H1 (cell line): ENCODE results near the gene LUC7L3. TPM values are rescaled to one million over a fixed set of nuclear protein-coding genes. Genes with fewer than 3 reads are reported as not detected.

Experiments used
- CTCF ChIA-PET: fragments of 300-600 bp; sonication (Branson Sonifier 250); formaldehyde crosslinking; loops from one replicate; lab custom pipeline; 2021; ENCODE audit not compliant: partially characterized antibody; lab: Charles Lee
- POLR2A ChIA-PET: fragments of 300-600 bp; sonication (Branson Sonifier 250); formaldehyde crosslinking; loops from one replicate; lab custom pipeline; 2021; ENCODE audit warnings: inconsistent platforms; ENCODE audit not compliant: partially characterized antibody; lab: Charles Lee
- DNase-seq, 2 experiments: peaks; one replicate each; pipeline versions ENCODE4 v3.0.0 to v3.0.0-alpha.2; 2010 to 2022; ENCODE audit warnings: low spot score in 2 of 2, low read depth in 1 of 2, mixed read lengths in 1 of 2
- FAIRE-seq: peaks from 2 replicates; lab custom pipeline; 2011; peaks lifted over from hg19 to GRCh38; lab: Jason Lieb, UNC
- H2AFZ ChIP-seq: 2 replicates; pipeline ENCODE4 v1.8.1; 2012; ENCODE audit warnings: low read length, inconsistent platforms
- H2AK5ac ChIP-seq: 2 replicates; pipeline ENCODE4 v1.6.1; 2013; ENCODE audit warnings: low read depth, low read length
- H2BK120ac ChIP-seq: replicated peaks from 2 replicates; pipeline ENCODE3; 2013; ENCODE audit warnings: low read depth, low read length, inconsistent platforms
- H2BK12ac ChIP-seq: 2 replicates; pipeline ENCODE4 v1.6.1; 2013; ENCODE audit warnings: low read depth, low read length
- H2BK15ac ChIP-seq: 2 replicates; pipeline ENCODE4 v1.6.1; 2013; ENCODE audit warnings: low read length
- H2BK20ac ChIP-seq: 2 replicates; pipeline ENCODE4 v1.6.1; 2013; ENCODE audit warnings: low read length
- H2BK5ac ChIP-seq: 2 replicates; pipeline ENCODE4 v1.6.1; 2013; ENCODE audit warnings: low read depth, low read length
- H3K14ac ChIP-seq: 2 replicates; pipeline ENCODE4 v1.6.1; 2013; ENCODE audit warnings: inconsistent platforms; ENCODE audit not compliant: insufficient read length
- H3K18ac ChIP-seq: 2 replicates; pipeline ENCODE4 v1.6.1; 2013; ENCODE audit warnings: low read length; ENCODE audit errors: extremely low read depth
- H3K23ac ChIP-seq: 2 replicates; pipeline ENCODE4 v1.6.1; 2013; ENCODE audit warnings: inconsistent platforms; ENCODE audit not compliant: insufficient read length
- H3K23me2 ChIP-seq: 2 replicates; pipeline ENCODE4 v1.6.1; 2013; ENCODE audit warnings: low read depth, low read length
- H3K27ac ChIP-seq: 2 replicates; pipeline ENCODE4 v1.6.1; 2011; ENCODE audit warnings: low read depth, low read length, inconsistent platforms
- H3K27me3 ChIP-seq, 4 experiments: replicated peaks in 1 of 4; 1 replicate in 1 of 4; 2 replicates in 3 of 4; pipeline versions ENCODE4 v1.6.1 to v1.8.1; 2011 to 2013; ENCODE audit warnings: low read length in 3 of 4, mild to moderate bottlenecking in 3 of 4, inconsistent platforms in 2 of 4, mixed read lengths in 2 of 4, moderate library complexity in 1 of 4; ENCODE audit not compliant: control insufficient read depth in 3 of 4, insufficient read depth in 3 of 4; ENCODE audit errors: extremely low read depth in 1 of 4
- H3K36me3 ChIP-seq, 4 experiments: 2 replicates each; pipeline versions ENCODE4 v1.6.1 to v1.8.1; 2011 to 2013; ENCODE audit warnings: mild to moderate bottlenecking in 4 of 4, low read length in 3 of 4, moderate library complexity in 2 of 4, control low read depth in 1 of 4, inconsistent platforms in 1 of 4; ENCODE audit not compliant: insufficient read depth in 4 of 4, control insufficient read depth in 2 of 4
- H3K4ac ChIP-seq: replicated peaks from 2 replicates; pipeline ENCODE3; 2013; ENCODE audit warnings: low read length, low read depth, mixed read lengths, inconsistent platforms; ENCODE audit not compliant: insufficient read length
- H3K4me1 ChIP-seq, 4 experiments: replicated peaks in 1 of 4; 1 replicate in 1 of 4; 2 replicates in 3 of 4; pipeline versions ENCODE4 v1.6.1 to v1.8.1; 2011 to 2013; ENCODE audit warnings: low read length in 3 of 4, inconsistent platforms in 2 of 4, mixed read lengths in 1 of 4; ENCODE audit not compliant: insufficient read depth in 4 of 4, control insufficient read depth in 3 of 4
- H3K4me2 ChIP-seq, 2 experiments: 2 replicates each; pipeline versions ENCODE4 v1.6.1 to v1.8.1; 2011 to 2013; ENCODE audit warnings: low read depth in 2 of 2, low read length in 2 of 2, control low read depth in 1 of 2, inconsistent platforms in 1 of 2, mild to moderate bottlenecking in 1 of 2; ENCODE audit not compliant: insufficient read depth in 1 of 2
- H3K4me3 ChIP-seq, 4 experiments: fragments of 200-600, 300-600 bp in 1 of 4; sonication (generic), shearing (Covaris generic), sonication (Bioruptor Twin) in 1 of 4; 2 replicates each; pipeline versions ENCODE4 v1.5.1 to v1.8.1; 2011 to 2016; ENCODE audit warnings: low read length in 4 of 4, low read depth in 3 of 4, control low read depth in 2 of 4, inconsistent platforms in 2 of 4, mild to moderate bottlenecking in 2 of 4, mixed read lengths in 1 of 4, moderate library complexity in 1 of 4; ENCODE audit not compliant: insufficient read depth in 2 of 4; ENCODE audit errors: extremely low read depth in 1 of 4
- H3K56ac ChIP-seq: replicated peaks from 2 replicates; pipeline ENCODE3; 2013; ENCODE audit warnings: low read depth, mild to moderate bottlenecking, mixed read lengths, low read length, inconsistent platforms; ENCODE audit not compliant: insufficient read length
- H3K79me1 ChIP-seq: 2 replicates; pipeline ENCODE4 v1.6.1; 2013; ENCODE audit warnings: low read depth, low read length, control low read depth
- H3K79me2 ChIP-seq, 2 experiments: 2 replicates each; pipeline versions ENCODE4 v1.6.1 to v1.8.1; 2012 to 2013; ENCODE audit warnings: low read length in 2 of 2, mild to moderate bottlenecking in 2 of 2, inconsistent platforms in 1 of 2; ENCODE audit not compliant: insufficient read depth in 2 of 2, control insufficient read depth in 1 of 2
- H3K9ac ChIP-seq, 4 experiments: replicated peaks in 1 of 4; 1 replicate in 1 of 4; 2 replicates in 3 of 4; pipeline versions ENCODE4 v1.6.1 to v1.8.1; 2011 to 2013; ENCODE audit warnings: low read depth in 3 of 4, low read length in 3 of 4, control low read depth in 2 of 4, mild to moderate bottlenecking in 2 of 4, moderate library complexity in 2 of 4, inconsistent platforms in 1 of 4; ENCODE audit errors: extremely low read depth in 1 of 4
- H3K9me3 ChIP-seq, 2 experiments: 2 replicates each; pipeline versions ENCODE4 v1.6.1 to v1.8.1; 2012 to 2013; ENCODE audit warnings: mild to moderate bottlenecking in 2 of 2, moderate library complexity in 2 of 2, control low read depth in 1 of 2, inconsistent platforms in 1 of 2, low read depth in 1 of 2, low read length in 1 of 2, mixed read lengths in 1 of 2; ENCODE audit not compliant: insufficient read depth in 2 of 2
- H4K20me1 ChIP-seq, 2 experiments: replicated peaks in 1 of 2; 2 replicates each; pipeline versions ENCODE3 to v1.8.1; 2011 to 2013; ENCODE audit warnings: inconsistent platforms in 2 of 2, low read length in 2 of 2, mild to moderate bottlenecking in 1 of 2; ENCODE audit not compliant: insufficient read depth in 2 of 2, control insufficient read depth in 1 of 2
- H4K5ac ChIP-seq: 2 replicates; pipeline ENCODE4 v1.6.1; 2013; ENCODE audit warnings: low read length, low read depth, mixed read lengths, inconsistent platforms; ENCODE audit not compliant: insufficient read length
- H4K8ac ChIP-seq: 2 replicates; pipeline ENCODE4 v1.8.0; 2013; ENCODE audit warnings: mild to moderate bottlenecking, moderate library complexity, low read length, inconsistent platforms; ENCODE audit not compliant: insufficient read depth; ENCODE audit errors: extremely low read depth
- H4K91ac ChIP-seq: replicated peaks from 2 replicates; pipeline ENCODE3; 2013; ENCODE audit warnings: low read length, mixed read lengths, inconsistent platforms; ENCODE audit not compliant: insufficient read length
- BRCA1 ChIP-seq: IDR thresholded peaks from 2 replicates; pipeline ENCODE4 v1.6.1; 2012; ENCODE audit warnings: low read depth, low read length, improper control_type of control experiment
- EP300 ChIP-seq, 2 experiments: IDR thresholded peaks; 1 replicate in 1 of 2; 2 replicates in 1 of 2; pipeline ENCODE4 v1.6.1; 2011 to 2012; ENCODE audit warnings: low read depth in 2 of 2, low read length in 2 of 2, mild to moderate bottlenecking in 2 of 2, borderline replicate concordance in 1 of 2, inconsistent platforms in 1 of 2, moderate library complexity in 1 of 2
- EZH2 ChIP-seq: fragments of 200-600 bp; sonication (generic); IDR thresholded peaks from 2 replicates; pipeline ENCODE4 v1.7.1; 2012; ENCODE audit warnings: low read depth, mild to moderate bottlenecking, moderate library complexity, low read length, inconsistent platforms; ENCODE audit not compliant: severe bottlenecking
- FOSL1 ChIP-seq: IDR thresholded peaks from 2 replicates; pipeline ENCODE4 v1.6.1; 2011; ENCODE audit warnings: mild to moderate bottlenecking, low read depth, low read length, moderate library complexity; ENCODE audit not compliant: insufficient read depth
- KDM1A ChIP-seq: fragments of 200-600, 300-600 bp; sonication (generic); IDR thresholded peaks from 2 replicates; pipeline ENCODE4 v1.7.1; 2016; ENCODE audit warnings: mild to moderate bottlenecking, low read length, borderline replicate concordance
- POU5F1 ChIP-seq: IDR thresholded peaks from 2 replicates; pipeline ENCODE4 v1.6.1; 2011; ENCODE audit warnings: low read depth, mild to moderate bottlenecking, low read length, moderate library complexity
- RFX5 ChIP-seq: IDR thresholded peaks from 2 replicates; pipeline ENCODE4 v1.6.1; 2011; ENCODE audit warnings: low read depth, low read length, improper control_type of control experiment, borderline replicate concordance
- RXRA ChIP-seq: IDR thresholded peaks from 2 replicates; pipeline ENCODE4 v1.6.1; 2011; ENCODE audit warnings: low read depth, mild to moderate bottlenecking, low read length, moderate library complexity; ENCODE audit not compliant: insufficient read depth
- SIX5 ChIP-seq: IDR thresholded peaks from 2 replicates; pipeline ENCODE4 v1.6.1; 2011; ENCODE audit warnings: mild to moderate bottlenecking, low read depth, low read length
- SP4 ChIP-seq: IDR thresholded peaks from 2 replicates; pipeline ENCODE4 v1.6.1; 2012; ENCODE audit warnings: low read length, inconsistent platforms
- WGBS, 2 experiments: shearing (Covaris generic) in 1 of 2; methylation state at CpG; one replicate each; pipeline versions ENCODE4 v1.1.6 to v1.1.7; 2013 to 2015; ENCODE audit warnings: low lambda C conversion rate in 2 of 2, mixed read lengths in 2 of 2, inconsistent platforms in 1 of 2, low coverage in 1 of 2, missing lambda C conversion rate in 1 of 2; ENCODE audit not compliant: insufficient replicate concordance in 2 of 2, insufficient coverage in 1 of 2, insufficient read length in 1 of 2; ENCODE audit errors: extremely low coverage in 1 of 2, missing lambda C conversion rate in 1 of 2; 5-methylcytosine and 5-hydroxymethylcytosine counted together
- polyA plus RNA-seq, 7 experiments: library from polyadenylated mRNA; depleted of rRNA in 3 of 7; stranded (reverse) in 5 of 7; unstranded in 2 of 7; fragments of >200 nt in 5 of 7; fragments of 200-250 nt in 2 of 7; gene quantifications; 1 replicate in 5 of 7; 2 replicates in 1 of 7; 4 replicates in 1 of 7; pipeline versions ENCODE4 v1.2.1 to v1.2.3, GENCODE V29; 2011 to 2013; ENCODE audit warnings: missing spikeins in 2 of 7, mixed read lengths in 2 of 7
- total RNA-seq: library from RNA; stranded (reverse); fragmentation: NEBNext Ultra II Directional; extraction: Animal tissue kit (Norgen Biotek cat#: 25700); gene quantifications from 2 replicates; pipeline ENCODE4 v1.2.1, GENCODE V29; 2021
- TF ChIP-seq, protein P1 (sequence below): IDR thresholded peaks from 2 replicates; pipeline ENCODE4 v1.6.1; 2011; ENCODE audit warnings: low read length, improper control_type of control experiment
- TF ChIP-seq, protein P2 (sequence below): IDR thresholded peaks from 2 replicates; pipeline ENCODE4 v1.6.1; 2012; ENCODE audit warnings: inconsistent platforms

LUC7L3 gene
- total and polyA plus RNA-seq, 2 of the 8 experiments (the other 6 are each of a cell fraction or from before 2014, with no cell fraction given) = 102 to 126 TPM

DNA sequence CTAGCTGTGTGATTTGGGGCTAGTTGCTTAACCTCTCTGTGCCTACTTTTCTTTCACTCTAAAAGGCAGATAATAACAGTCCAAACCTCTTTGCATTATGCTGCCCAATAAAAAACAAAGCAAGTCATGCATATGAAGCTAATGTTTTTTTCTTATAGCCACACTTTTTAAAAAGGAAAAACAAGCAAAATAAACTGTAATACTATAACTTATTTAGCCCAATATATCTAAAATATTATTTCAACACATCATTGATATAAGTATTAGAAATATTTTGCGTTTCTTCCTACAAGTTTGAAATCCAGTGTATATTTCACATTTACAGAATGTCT is 34.1 kb upstream of the LUC7L3 start:
- no peak overlapping the region for H3K4me3 ChIP-seq
- H3K9ac ChIP-seq = no peak overlapping the region
- no peak overlapping the region for H3K14ac ChIP-seq
- no peaks in the 10 kb centered on the region for H3K79me1 ChIP-seq
- no peaks in the 10 kb centered on the region for H3K79me2 ChIP-seq
- peaks cover 0 to 22% (median 5%) of the 10 kb centered on the region in 4 experiments; a peak in 5 of 7 replicates for H3K4me1 ChIP-seq
- WGBS, 2 experiments = 88% methylated on average over 1 of the region's 1 CpG; no CpG with 5 or more reads in 1 of the 2 experiments
- no peaks in the 10 kb centered on the region for H4K20me1 ChIP-seq
- CTCF ChIA-PET = interaction anchor here (1.0 to 20.2 kb wide), 9 partner anchors 10 to 135 kb away, joined by 3 to 391 read pairs (median 4); no protein-coding TSS in a partner anchor
- H2BK20ac ChIP-seq = no peak overlapping the region
- H3K23ac ChIP-seq = no peak overlapping the region
- no peak overlapping the region for H3K56ac ChIP-seq
- DNase-seq = no peak
- no peak overlapping the region for H2BK15ac ChIP-seq
- no peaks in the 10 kb centered on the region for H3K23me2 ChIP-seq
- no peak overlapping the region for H2BK5ac ChIP-seq
- TF ChIP-seq, protein P1, sequence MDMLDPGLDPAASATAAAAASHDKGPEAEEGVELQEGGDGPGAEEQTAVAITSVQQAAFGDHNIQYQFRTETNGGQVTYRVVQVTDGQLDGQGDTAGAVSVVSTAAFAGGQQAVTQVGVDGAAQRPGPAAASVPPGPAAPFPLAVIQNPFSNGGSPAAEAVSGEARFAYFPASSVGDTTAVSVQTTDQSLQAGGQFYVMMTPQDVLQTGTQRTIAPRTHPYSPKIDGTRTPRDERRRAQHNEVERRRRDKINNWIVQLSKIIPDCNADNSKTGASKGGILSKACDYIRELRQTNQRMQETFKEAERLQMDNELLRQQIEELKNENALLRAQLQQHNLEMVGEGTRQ = no peak
- no peak for TF ChIP-seq SIX5
- TF ChIP-seq RFX5 = no peak
- no peak for TF ChIP-seq POU5F1
- no peak for TF ChIP-seq SP4
- no peak for TF ChIP-seq BRCA1
- TF ChIP-seq, protein P2, sequence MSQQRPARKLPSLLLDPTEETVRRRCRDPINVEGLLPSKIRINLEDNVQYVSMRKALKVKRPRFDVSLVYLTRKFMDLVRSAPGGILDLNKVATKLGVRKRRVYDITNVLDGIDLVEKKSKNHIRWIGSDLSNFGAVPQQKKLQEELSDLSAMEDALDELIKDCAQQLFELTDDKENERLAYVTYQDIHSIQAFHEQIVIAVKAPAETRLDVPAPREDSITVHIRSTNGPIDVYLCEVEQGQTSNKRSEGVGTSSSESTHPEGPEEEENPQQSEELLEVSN = no peak
- no peak; the same call in 1 of the 2 replicates for TF ChIP-seq KDM1A
- TF ChIP-seq FOSL1 = no peak
- no peak for TF ChIP-seq EZH2
- TF ChIP-seq RXRA = no peak
- no peak for TF ChIP-seq EP300 (IDR thresholded peaks at IDR 0.05; ENCODE audit: borderline replicate concordance in 1 of 2, low read depth in 2 of 2, low read length in 2 of 2)
- no peaks in the 10 kb centered on the region for H3K9me3 ChIP-seq
- H4K5ac ChIP-seq = no peak overlapping the region
- no peak overlapping the region for H3K18ac ChIP-seq
- no peak overlapping the region for H3K4me2 ChIP-seq
- H2AFZ ChIP-seq = no peak overlapping the region
- POLR2A ChIA-PET = interaction anchor here (1.1 to 1.6 kb wide), 4 partner anchors 19 to 135 kb away, joined by 3 to 4 read pairs (median 4); no protein-coding TSS in a partner anchor
- no peak overlapping the region for H4K8ac ChIP-seq
- H2BK120ac ChIP-seq = no peak overlapping the region
- no peak overlapping the region for H2BK12ac ChIP-seq
- no peak overlapping the region for H4K91ac ChIP-seq
- no peak overlapping the region for H3K4ac ChIP-seq
- FAIRE-seq = no peak
- H3K27me3 ChIP-seq = no peaks in the 10 kb centered on the region
- no peak overlapping the region for H3K27ac ChIP-seq
- no peak overlapping the region for H2AK5ac ChIP-seq
- no peaks in the 10 kb centered on the region for H3K36me3 ChIP-seq
